Kidney (tissue), 14 donors: Measurements from ENCODE around the gene SNRPA1. TPM values are rescaled to one million over a fixed set of nuclear protein-coding genes. Genes with fewer than 3 reads are reported as not detected.

ENCODE experiments used
- DNase-seq, 5 donors: peaks; one replicate each; pipeline ENCODE4 v3.0.0-alpha.2; 2013 to 2020
- FAIRE-seq: peaks from 2 replicates; lab custom pipeline; 2012; peaks lifted over from hg19 to GRCh38; lab: Jason Lieb, UNC
- H3K27ac ChIP-seq, 2 donors: one replicate each; pipeline ENCODE4 v1.7.0; 2013; ENCODE audit warnings: low read depth in 2 of 2, low read length in 2 of 2, inconsistent platforms in 1 of 2
- H3K27me3 ChIP-seq: one replicate; pipeline ENCODE4 v1.7.1; 2013; ENCODE audit warnings: low read length, inconsistent platforms; ENCODE audit not compliant: control insufficient read depth, insufficient read depth
- H3K36me3 ChIP-seq, 3 donors: one replicate each; pipeline versions ENCODE4 v1.7.0 to v1.7.1; 2013; ENCODE audit warnings: low read length in 3 of 3, control low read depth in 1 of 3, inconsistent platforms in 1 of 3; ENCODE audit not compliant: insufficient read depth in 3 of 3, control insufficient read depth in 2 of 3
- H3K4me1 ChIP-seq, 3 donors: one replicate each; pipeline versions ENCODE4 v1.7.0 to v1.7.1; 2013; ENCODE audit warnings: low read length in 3 of 3, inconsistent platforms in 1 of 3, low read depth in 1 of 3; ENCODE audit not compliant: control insufficient read depth in 2 of 3, insufficient read depth in 2 of 3
- H3K4me3 ChIP-seq, 3 donors: one replicate each; pipeline versions ENCODE4 v1.7.0 to v1.8.1; 2013; ENCODE audit warnings: low read length in 3 of 3, control low read depth in 1 of 3, inconsistent platforms in 1 of 3
- H3K9ac ChIP-seq, 3 donors: one replicate each; pipeline versions ENCODE4 v1.7.0 to v1.7.1; 2013; ENCODE audit warnings: low read length in 3 of 3, control low read depth in 1 of 3, inconsistent platforms in 1 of 3
- H3K9me3 ChIP-seq, 3 donors: one replicate each; pipeline versions ENCODE4 v1.7.0 to v1.7.1; 2013; ENCODE audit warnings: low read length in 3 of 3, control low read depth in 1 of 3, inconsistent platforms in 1 of 3; ENCODE audit not compliant: control insufficient read depth in 2 of 3, insufficient read depth in 1 of 3
- intact Hi-C: fragments of 100-400 bp; cut with DNase I; formaldehyde crosslinking; loops from one replicate; pipeline ENCODE4 v1.11.1; 2022
- polyA plus RNA-seq: library from polyadenylated mRNA; stranded (reverse); fragments of 350-450 nt; fragmentation: Illumina TruSeq; extraction: RNeasy Lipid Tissue Mini Kit (QIAGEN cat#74804); gene quantifications from one replicate; pipeline ENCODE4 v1.2.3, GENCODE V29; 2014; ENCODE audit warnings: low read depth, low replicate concordance; ENCODE audit not compliant: insufficient read depth
- total RNA-seq: library from RNA; stranded (reverse); fragmentation: NEBNext Ultra II Directional; extraction: Animal tissue kit (Norgen Biotek cat#: 25700); gene quantifications from one replicate; pipeline ENCODE4 v1.2.1, GENCODE V29; 2021
- TF ChIP-seq, protein P1 (sequence below): IDR thresholded peaks from 3 replicates; pipeline ENCODE4 v1.5.1; 2012; ENCODE audit warnings: mild to moderate bottlenecking, moderate library complexity, borderline replicate concordance; ENCODE audit not compliant: insufficient read depth; ENCODE audit errors: extremely low read depth
- donor health status: control.
- donor health status: control.
- donor health status: control.
- donor health status: control.
- donor health status: control.
- donor health status: DM: yes; HTN: yes; CAD: no.
- donor health status: Normal renal cell carcinoma (clear cell type).

Gene SNRPA1
- total and polyA plus RNA-seq, 2 donors from 2014 or later, result 40.0 to 44.9 TPM

DNA sequence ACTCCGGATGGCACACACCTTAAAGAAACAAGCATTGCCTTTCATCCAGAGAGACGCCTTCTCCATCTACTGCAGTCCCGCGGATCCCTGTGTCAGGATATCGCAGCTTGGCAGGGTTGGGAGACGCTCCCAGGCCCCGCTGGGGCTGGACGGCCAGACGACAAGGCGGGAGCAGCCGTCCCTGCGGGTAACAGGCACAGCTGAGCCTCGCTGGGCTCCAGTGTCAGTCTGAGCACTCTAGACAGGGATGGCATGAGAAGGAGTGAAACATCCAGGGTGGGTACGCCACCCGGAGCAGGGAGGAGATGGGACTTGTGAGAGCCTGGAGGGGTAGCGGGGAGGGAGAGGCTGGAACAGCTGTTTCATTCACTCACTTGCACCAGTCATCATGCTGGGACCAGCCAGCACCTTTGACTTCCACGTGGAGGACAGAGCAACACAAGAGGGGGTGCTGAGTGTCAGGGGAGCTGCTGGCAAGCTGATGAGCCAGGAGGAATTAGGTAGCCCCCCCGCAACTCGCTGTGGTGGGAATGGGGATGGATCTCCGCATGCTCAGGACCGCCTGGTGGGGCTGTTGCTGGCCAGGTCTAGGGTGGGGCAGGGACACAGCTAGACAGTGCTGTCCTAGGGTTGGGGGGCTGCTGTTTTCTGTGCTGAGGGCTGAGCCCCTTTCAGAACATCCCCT is 31.6 kb upstream of the SNRPA1 start:
- H3K4me1 ChIP-seq, result no peaks in the 10 kb centered on the region
- no peaks in the 10 kb centered on the region for H3K27me3 ChIP-seq
- FAIRE-seq (no peak), DNase-seq (peak in 2 of 5 donors; percentile 29 to 48)
- no peak overlapping the region for H3K9ac ChIP-seq
- no peaks in the 10 kb centered on the region for H3K9me3 ChIP-seq
- H3K27ac ChIP-seq, result no peak overlapping the region
- no peaks in the 10 kb centered on the region for H3K36me3 ChIP-seq
- H3K4me3 ChIP-seq, result no peak overlapping the region
- intact Hi-C loops, result no loop called here
- TF ChIP-seq, protein P1, sequence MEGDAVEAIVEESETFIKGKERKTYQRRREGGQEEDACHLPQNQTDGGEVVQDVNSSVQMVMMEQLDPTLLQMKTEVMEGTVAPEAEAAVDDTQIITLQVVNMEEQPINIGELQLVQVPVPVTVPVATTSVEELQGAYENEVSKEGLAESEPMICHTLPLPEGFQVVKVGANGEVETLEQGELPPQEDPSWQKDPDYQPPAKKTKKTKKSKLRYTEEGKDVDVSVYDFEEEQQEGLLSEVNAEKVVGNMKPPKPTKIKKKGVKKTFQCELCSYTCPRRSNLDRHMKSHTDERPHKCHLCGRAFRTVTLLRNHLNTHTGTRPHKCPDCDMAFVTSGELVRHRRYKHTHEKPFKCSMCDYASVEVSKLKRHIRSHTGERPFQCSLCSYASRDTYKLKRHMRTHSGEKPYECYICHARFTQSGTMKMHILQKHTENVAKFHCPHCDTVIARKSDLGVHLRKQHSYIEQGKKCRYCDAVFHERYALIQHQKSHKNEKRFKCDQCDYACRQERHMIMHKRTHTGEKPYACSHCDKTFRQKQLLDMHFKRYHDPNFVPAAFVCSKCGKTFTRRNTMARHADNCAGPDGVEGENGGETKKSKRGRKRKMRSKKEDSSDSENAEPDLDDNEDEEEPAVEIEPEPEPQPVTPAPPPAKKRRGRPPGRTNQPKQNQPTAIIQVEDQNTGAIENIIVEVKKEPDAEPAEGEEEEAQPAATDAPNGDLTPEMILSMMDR, result no peak

DNA sequence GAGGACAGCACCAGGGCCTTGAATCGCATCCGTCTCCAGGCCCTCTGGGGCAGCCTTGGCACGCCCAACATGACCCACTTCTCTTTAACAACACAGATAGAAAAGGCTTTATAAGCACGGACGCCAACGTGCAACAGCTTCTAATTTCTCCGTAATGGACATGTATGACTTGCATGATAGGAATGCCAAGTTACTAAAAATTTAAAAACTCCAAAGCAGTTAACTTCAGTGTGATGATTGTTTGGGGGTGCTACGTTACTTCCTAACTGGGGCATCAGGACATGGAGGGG is 30.9 kb upstream of the SNRPA1 start:
- H3K27ac ChIP-seq, result no peak overlapping the region
- no peak for FAIRE-seq
- peak in 1 of 5 donors; percentile 22 for DNase-seq
- peaks cover 0 to 1% (median 0%) of the 10 kb centered on the region in 3 donors for H3K4me1 ChIP-seq
- H3K9ac ChIP-seq, result no peak overlapping the region
- H3K27me3 ChIP-seq, result no peaks in the 10 kb centered on the region
- no peaks in the 10 kb centered on the region for H3K9me3 ChIP-seq
- intact Hi-C loops, result no loop called here
- H3K4me3 ChIP-seq, result no peak overlapping the region
- H3K36me3 ChIP-seq, result no peaks in the 10 kb centered on the region
- TF ChIP-seq, protein P1, result no peak

DNA sequence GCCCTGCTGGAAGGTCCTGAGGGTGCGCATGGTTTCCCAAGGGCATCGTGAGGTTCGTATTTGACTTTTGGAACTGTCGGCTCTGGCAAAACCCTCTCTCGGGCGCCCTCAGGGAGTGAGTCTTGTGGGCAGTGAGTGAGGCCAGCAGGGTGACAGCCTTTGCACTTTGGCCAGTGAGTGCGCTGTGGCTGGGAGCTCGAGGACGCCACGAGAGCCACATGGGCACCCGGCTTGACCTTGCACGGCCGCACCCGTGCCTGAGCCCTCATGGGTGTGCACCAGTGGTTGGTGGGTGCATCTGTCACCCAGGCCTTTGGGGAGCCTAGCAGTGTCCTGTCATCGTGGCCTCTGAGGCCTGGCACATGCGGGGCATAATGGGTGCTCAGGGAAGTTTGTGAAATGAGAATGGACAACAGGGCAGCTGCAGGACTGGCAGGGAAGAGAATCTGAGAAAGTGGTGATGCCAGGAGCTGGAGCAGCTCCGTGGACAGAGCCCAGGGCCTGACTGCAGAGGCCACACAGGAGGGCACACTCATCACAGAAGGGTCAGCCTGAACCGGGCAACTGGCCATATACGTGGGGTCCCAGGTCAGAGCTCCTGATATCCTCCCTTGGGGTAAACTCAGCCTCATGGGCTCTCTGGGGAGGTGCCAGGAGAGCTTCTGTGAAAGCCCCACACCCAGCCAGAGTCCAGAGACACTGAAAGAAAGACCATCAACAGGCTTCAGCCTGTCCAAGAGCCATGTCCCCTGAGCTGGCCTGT is 30.4 kb upstream of the SNRPA1 start:
- peak in 2 of 5 donors; percentile 34 to 63 for DNase-seq
- Histone ChIP-seq H3K9ac (no peak overlapping the region), H3K36me3 (no peaks in the 10 kb centered on the region), H3K4me3 (no peak overlapping the region), H3K9me3 (no peaks in the 10 kb centered on the region), H3K27me3 (no peaks in the 10 kb centered on the region), H3K4me1 (peaks cover 0 to 2% (median 0%) of the 10 kb centered on the region in 3 donors), H3K27ac (no peak overlapping the region)
- no peak for FAIRE-seq
- TF ChIP-seq, protein P1, result no peak
- intact Hi-C loops, result no loop called here
